Activated naive CD8-positive, alpha-beta T cell (primary cell): Measurements from ENCODE around the gene AGBL3.
A peak's percentile ranks its signal among the peaks of the same experiment; 100 is the strongest.
"Not testable (repeated sequence)": the region's sequence is repeated elsewhere in the genome, so short reads cannot be mapped to it uniquely, and the experiment has no call there.

ENCODE experiments used
- H3K27ac Mint-ChIP-seq: one replicate; pipeline ENCODE4 v1.8.0; 2021; ENCODE audit warnings: mixed read lengths
- H3K27me3 Mint-ChIP-seq: one replicate; pipeline ENCODE4 v1.8.0; 2021; ENCODE audit warnings: mixed read lengths
- H3K36me3 Mint-ChIP-seq: one replicate; pipeline ENCODE4 v1.8.0; 2021; ENCODE audit warnings: mixed read lengths
- H3K4me1 Mint-ChIP-seq: one replicate; pipeline ENCODE4 v1.8.0; 2021; ENCODE audit warnings: low read depth, mixed read lengths
- H3K4me3 Mint-ChIP-seq: one replicate; pipeline ENCODE4 v1.8.0; 2021; ENCODE audit warnings: mild to moderate bottlenecking, mixed read lengths
- H3K9me3 Mint-ChIP-seq: one replicate; pipeline ENCODE4 v1.8.0; 2021; ENCODE audit warnings: low read depth, mixed read lengths

Gene AGBL3

DNA sequence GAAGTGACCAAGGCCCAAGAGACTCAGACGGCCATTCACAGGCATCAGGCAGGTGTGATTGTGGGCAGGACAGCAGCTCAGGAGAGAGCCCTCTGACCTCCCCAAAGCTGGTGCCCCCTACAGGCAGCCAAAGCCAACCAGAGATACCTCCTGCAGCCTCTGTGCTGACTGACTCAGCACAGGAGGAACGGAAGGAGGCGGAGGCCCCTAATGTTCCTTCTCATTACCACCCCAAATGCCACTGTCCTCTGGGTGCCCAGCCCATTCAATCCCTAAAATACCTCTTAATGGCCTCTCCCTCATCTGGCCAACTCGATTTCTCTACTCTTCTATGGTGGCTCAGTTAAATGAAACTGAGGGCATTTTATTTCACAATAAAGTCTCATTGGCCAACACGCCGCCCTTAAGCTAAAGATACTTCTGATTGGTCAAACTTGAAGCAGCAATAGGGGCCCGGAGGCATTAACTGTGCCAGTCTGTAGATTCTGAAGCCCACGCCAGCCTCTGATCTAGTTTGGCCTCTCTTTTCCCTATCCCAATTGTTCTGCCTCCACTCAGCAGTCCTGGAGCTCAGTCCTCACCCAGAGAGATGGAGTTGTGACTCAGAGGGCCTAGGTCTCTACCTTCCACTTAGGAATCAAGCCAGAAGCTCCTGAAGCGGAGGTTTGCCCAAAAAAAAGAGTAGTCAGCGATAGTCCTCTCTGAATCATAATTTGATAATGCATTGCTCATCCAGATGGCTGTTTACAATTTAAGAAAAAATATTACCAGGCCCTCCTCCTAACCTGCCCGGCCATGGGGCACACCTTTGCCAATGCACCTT lies 183.0 kb downstream of the AGBL3 start:
- H3K27ac Mint-ChIP-seq: peak overlapping the region; percentile 98
- no peaks in the 10 kb centered on the region for H3K9me3 Mint-ChIP-seq
- H3K4me3 Mint-ChIP-seq: peak overlapping the region; percentile 97
- peaks cover 11% of the 10 kb centered on the region for H3K36me3 Mint-ChIP-seq
- H3K4me1 Mint-ChIP-seq: peaks cover 56% of the 10 kb centered on the region
- H3K27me3 Mint-ChIP-seq: no peaks in the 10 kb centered on the region

DNA sequence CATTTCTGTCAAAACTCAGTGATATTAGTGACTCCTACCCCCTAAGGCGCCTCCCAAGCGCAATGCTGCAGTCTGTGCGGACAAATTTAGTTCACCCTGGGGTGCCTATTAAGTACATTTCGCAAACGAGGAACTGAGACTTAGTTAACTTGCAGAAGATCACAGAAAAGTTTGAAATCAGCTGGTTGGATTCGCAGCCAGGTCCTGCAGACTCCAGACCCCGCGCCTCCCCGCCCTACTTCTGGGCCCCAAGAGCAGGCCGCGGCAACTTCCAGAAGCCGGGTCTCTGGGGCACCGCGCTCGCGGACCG lies 183.6 kb downstream of the AGBL3 start:
- Mint-ChIP-seq H3K9me3 (no peaks in the 10 kb centered on the region), H3K4me3 (peak overlapping the region; percentile 97), H3K27me3 (no peaks in the 10 kb centered on the region), H3K36me3 (peaks cover 11% of the 10 kb centered on the region), H3K27ac (peak overlapping the region; percentile 98), H3K4me1 (peaks cover 56% of the 10 kb centered on the region)

DNA sequence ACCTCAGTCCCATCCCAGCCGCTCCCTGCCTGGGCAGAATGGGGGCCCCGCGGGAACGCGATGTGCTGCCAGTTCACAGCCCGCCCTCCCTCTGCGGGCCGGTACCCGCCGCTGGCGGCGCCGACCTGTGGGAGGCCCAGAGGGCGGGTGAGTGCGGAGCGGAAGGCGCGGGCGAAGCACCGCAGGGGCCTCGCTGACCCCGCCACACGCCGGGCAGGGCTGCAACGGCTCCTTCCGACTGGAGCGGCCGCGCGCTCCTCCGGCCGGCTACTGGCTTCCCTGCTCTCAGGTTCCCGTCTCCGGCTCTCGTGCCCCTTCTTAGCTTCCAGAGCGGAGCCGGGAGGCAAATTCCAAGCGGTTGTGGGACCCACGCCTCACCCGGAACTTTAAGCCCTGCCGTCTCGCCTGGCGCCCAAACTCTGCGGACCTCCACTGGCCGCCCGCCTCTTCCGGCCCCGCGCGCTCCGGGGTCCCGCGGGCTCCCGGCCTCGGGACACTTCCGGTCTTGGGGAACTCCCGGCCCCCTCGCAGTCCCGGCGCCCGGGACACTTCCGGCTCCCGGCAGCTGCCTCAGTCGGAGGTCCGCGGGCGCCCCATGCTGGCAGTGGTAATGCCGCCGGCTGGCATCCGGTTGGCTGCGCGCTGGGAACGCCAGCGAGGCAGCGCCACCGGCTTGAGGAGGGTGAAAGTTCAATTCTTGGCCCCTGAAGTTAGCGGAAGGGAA lies 184.1 kb downstream of the AGBL3 start, which contains the start of gene CYREN:
Gene CYREN, minus strand, starts transcription at position 434 of the 724 bp plus-strand sequence. CDS start 1,785 bp downstream, outside the sequence.
- peak within 1 kb of the TSS; percentile 98 for H3K27ac Mint-ChIP-seq
- H3K4me3 Mint-ChIP-seq: peak within 1 kb of the TSS; percentile 97
- H3K4me1 Mint-ChIP-seq: peaks cover 53% of the 10 kb centered on the region
- peaks cover 9% of the 10 kb centered on the region for H3K36me3 Mint-ChIP-seq
- no peaks in the 10 kb centered on the region for H3K9me3 Mint-ChIP-seq
- H3K27me3 Mint-ChIP-seq: no peaks in the 10 kb centered on the region

DNA sequence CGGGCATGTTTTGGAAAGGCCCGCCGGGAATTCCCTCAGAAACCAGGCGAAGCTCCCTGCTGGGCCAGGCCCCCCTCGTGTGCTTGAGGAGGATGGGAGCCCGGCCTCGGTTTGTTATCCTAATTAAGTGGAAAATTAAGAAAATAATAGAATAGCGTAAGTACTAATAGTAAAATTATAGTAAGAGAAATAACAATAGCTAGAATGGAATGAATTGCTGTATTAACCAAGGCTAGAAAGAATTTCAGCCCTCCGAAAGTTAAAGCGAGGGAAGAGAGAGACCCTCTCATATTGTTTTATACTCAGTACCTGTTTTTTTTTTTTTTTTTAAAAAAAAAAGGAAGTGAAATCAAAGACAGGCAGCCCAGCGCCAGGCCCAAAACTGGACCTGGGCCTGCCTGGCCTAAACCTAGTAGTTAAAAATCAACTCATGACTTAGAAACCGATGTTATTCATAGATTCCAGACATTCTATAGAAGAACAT lies 184.7 kb downstream of the AGBL3 start:
- H3K36me3 Mint-ChIP-seq, H3K9me3 Mint-ChIP-seq, H3K27me3 Mint-ChIP-seq: not testable (repeated sequence)
- H3K27ac Mint-ChIP-seq: peak overlapping the region; percentile 95
- peaks cover 49% of the 10 kb centered on the region for H3K4me1 Mint-ChIP-seq
- peak overlapping the region; percentile 97 for H3K4me3 Mint-ChIP-seq

DNA sequence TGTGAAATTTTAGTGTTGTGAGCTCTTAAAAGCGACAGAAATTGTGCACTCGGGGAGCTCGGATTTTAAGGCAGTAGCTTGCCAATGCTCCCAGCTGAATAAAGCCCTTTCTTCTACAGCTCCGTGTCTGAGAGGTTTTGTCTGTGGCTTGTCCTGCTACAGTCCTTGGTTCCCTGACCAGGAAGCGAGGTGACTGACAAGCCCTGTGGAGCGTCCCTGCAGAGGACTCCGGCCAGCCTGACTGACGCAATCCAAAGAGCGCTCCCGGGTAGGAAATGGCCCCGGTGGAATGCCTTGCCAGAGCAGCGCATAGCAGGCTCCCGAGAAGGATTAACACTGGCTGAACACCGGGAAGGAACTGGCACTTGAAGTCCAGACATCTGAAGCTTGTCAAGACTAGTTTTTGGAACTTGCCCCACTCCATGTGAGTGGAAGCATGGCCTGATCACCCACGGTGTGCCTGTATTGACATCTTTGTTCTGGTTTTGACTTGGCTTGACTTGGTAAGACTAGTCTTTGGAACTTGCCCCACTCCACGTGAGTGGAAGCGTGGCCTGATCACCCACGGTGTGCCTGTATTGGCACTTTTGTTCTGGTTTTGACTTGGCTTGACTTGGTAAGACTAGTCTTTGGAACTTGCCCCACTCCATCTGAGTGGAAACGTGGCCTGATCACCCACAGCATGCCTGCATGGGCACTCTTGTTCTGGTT lies 185.4 kb downstream of the AGBL3 start:
- not testable (repeated sequence) for H3K27me3 Mint-ChIP-seq, H3K9me3 Mint-ChIP-seq, H3K36me3 Mint-ChIP-seq
- Mint-ChIP-seq H3K27ac (peak overlapping the region; percentile 95), H3K4me3 (peak overlapping the region; percentile 97), H3K4me1 (peaks cover 45% of the 10 kb centered on the region)

DNA sequence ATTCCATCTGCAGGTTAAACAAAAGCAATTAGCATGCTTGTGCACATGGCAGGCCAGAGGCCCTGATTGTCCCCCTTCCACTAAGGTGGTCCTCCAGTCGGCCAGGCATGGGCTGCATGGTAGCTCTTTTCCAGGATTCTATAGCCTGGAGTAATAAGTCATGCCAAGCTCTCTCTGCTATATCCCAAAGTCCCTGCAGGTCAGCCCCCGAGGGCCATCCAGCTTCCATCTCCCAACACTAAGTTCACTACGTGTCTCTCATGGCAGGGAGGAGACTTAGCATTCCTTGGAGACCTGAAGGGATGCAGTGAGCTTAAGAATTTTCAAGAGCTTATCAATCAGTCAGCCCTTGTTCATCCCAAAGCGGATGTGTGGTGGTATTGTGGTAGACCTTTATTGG lies 187.6 kb downstream of the AGBL3 start:
- peaks cover 24% of the 10 kb centered on the region for H3K4me1 Mint-ChIP-seq
- not testable (repeated sequence) for H3K27ac Mint-ChIP-seq, H3K36me3 Mint-ChIP-seq, H3K4me3 Mint-ChIP-seq, H3K27me3 Mint-ChIP-seq, H3K9me3 Mint-ChIP-seq

DNA sequence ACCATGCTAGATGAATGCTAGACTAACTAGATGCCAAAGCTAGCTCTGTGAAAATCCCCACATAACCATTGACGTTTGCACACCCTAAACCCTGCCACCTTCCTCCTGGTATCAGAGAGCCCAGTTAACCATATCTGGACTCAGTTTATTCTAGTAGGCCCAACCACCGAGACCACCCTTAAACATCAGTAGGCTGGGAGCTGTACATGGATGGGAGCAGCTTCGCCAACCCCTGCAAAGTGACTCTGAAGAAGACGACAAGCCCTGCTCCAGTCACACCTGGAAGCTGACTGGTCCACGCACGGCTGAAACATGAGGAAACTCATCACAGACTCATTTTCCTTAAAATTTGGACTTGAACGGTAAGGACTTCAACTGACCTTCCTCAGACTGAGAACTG lies 188.6 kb downstream of the AGBL3 start:
- no peaks in the 10 kb centered on the region for H3K27me3 Mint-ChIP-seq
- peaks cover 14% of the 10 kb centered on the region for H3K4me1 Mint-ChIP-seq
- peaks cover 10% of the 10 kb centered on the region for H3K36me3 Mint-ChIP-seq
- H3K9me3 Mint-ChIP-seq: no peaks in the 10 kb centered on the region
- H3K27ac Mint-ChIP-seq: no peak overlapping the region
- no peak overlapping the region for H3K4me3 Mint-ChIP-seq

DNA sequence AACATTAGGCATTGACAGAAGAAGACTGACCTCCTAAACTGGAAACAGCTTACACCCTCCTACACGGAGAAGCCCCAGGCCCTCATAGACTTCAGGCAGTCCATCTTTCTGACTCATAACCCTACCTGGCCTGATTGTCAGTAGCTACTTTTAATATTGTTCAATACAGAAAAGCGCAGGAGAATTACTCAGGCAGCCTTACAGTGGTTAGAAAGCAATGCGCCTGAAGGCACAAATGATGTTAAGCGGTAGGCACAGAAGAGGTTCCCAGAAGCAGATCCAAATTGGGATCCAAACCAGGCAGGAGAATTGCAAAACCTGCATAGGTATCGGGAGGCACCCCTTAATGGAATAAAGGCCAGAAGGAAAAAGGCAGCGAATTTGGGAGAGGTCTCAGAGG lies 189.6 kb downstream of the AGBL3 start:
- H3K27me3 Mint-ChIP-seq: no peaks in the 10 kb centered on the region
- peaks cover 6% of the 10 kb centered on the region for H3K9me3 Mint-ChIP-seq
- peaks cover 16% of the 10 kb centered on the region for H3K36me3 Mint-ChIP-seq
- H3K4me3 Mint-ChIP-seq: no peak overlapping the region
- H3K27ac Mint-ChIP-seq: no peak overlapping the region
- H3K4me1 Mint-ChIP-seq: peaks cover 11% of the 10 kb centered on the region

DNA sequence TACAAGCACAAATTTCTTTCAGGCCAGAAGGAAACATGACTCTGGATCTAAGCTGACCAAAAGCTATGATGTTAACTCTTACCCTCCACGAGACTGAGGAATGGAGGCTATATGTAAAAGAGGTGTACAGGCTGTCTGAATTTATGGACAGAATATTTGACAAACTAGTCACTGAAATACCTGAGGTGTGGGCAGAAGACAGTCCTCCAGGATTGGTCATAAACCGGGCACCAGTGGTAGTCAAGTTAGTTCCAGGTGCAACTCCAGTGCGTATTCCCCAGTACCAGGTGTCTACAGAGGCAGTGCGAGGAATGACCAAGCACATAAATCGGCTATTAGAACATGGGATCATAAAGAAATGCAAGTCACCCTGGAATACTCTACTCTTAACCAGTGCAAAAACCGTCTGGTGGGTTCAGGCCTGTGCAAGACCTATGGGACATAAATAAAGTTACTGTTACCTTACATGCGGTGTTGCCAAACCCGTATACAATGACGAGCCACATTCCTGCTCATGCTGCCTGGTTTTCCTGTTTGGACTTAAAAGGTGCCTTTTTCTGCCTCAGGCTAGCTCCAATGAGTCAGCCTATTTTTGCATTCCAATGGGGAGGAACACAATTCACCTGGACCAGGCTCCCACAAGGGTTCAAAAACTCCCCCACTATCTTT lies 190.9 kb downstream of the AGBL3 start:
- Mint-ChIP-seq H3K27ac (no peak overlapping the region), H3K9me3 (peaks cover 6% of the 10 kb centered on the region), H3K27me3 (no peaks in the 10 kb centered on the region), H3K36me3 (peaks cover 24% of the 10 kb centered on the region), H3K4me3 (no peak overlapping the region), H3K4me1 (peaks cover under 1% of the 10 kb centered on the region)

DNA sequence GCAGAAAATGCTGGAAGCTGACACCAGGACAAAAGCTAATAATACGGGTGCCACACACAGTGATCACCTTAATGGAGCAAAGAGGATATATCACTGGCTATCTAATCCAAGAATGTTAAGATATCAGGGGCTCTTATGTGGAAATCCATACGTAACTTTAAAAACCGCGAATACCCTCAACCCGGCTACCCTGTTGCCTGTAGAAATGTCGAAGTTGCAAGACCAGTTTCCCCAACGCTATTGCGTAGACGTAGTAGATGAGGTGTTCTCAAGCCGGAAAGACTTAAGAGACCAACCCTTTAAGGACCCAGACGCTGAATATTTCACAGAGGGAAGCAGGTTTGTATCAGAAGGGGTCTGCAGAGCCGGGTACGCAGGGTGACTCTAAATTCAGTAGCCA lies 192.1 kb downstream of the AGBL3 start:
- peaks cover 6% of the 10 kb centered on the region for H3K9me3 Mint-ChIP-seq
- no peaks in the 10 kb centered on the region for H3K27me3 Mint-ChIP-seq
- no peak overlapping the region for H3K4me3 Mint-ChIP-seq
- H3K36me3 Mint-ChIP-seq: peaks cover 32% of the 10 kb centered on the region
- no peak overlapping the region for H3K27ac Mint-ChIP-seq
- no peaks in the 10 kb centered on the region for H3K4me1 Mint-ChIP-seq

DNA sequence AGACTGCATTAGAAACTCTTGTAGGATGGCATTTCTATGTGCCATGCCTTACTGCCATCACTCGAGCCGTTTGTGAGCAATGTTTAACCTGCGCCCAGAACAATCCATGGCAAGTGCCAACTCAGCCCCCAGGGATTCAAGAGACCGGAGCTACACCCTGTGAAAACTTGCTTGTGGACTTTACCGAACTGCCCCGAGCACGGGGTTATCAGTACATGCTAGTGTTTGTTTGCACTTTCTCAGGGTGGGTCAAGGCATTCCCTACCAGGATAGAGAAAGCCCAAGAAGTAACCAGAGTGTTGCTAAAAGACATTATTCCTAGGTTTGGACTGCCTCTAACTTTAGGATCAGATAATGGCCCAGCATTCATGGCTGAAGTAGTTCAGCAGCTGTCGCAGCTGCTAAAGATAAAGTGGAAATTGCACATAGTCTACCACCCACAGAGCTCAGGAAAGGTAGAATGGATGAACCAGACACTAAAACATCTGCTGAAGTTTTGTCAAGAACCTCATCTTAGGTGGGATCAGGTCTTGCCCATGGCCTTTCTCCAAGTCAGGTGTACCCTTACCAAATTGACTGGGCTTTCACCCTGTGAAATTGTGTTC lies 193.1 kb downstream of the AGBL3 start:
- H3K27me3 Mint-ChIP-seq: no peaks in the 10 kb centered on the region
- H3K27ac Mint-ChIP-seq: no peak overlapping the region
- no peaks in the 10 kb centered on the region for H3K4me1 Mint-ChIP-seq
- peaks cover 11% of the 10 kb centered on the region for H3K9me3 Mint-ChIP-seq
- H3K36me3 Mint-ChIP-seq: peaks cover 43% of the 10 kb centered on the region
- no peak overlapping the region for H3K4me3 Mint-ChIP-seq

DNA sequence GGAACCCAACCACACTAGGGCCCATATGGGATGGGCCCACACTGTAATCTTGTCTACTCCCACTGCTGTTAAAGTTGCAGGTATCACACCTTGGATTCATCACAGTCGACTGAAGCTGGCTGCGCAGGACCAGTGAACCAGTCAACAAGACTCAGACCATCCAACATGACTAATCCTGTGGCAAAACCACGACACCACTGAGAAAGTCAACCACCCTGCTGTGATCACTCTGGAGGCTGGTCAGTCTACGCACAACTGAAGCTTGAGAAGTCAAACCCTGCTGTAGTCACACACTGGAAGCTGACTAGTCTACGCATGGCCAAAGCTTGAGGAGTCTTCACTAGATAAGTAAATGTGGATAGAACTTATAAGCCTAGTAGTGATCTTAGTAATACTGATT lies 193.8 kb downstream of the AGBL3 start:
- no peak overlapping the region for H3K27ac Mint-ChIP-seq

DNA sequence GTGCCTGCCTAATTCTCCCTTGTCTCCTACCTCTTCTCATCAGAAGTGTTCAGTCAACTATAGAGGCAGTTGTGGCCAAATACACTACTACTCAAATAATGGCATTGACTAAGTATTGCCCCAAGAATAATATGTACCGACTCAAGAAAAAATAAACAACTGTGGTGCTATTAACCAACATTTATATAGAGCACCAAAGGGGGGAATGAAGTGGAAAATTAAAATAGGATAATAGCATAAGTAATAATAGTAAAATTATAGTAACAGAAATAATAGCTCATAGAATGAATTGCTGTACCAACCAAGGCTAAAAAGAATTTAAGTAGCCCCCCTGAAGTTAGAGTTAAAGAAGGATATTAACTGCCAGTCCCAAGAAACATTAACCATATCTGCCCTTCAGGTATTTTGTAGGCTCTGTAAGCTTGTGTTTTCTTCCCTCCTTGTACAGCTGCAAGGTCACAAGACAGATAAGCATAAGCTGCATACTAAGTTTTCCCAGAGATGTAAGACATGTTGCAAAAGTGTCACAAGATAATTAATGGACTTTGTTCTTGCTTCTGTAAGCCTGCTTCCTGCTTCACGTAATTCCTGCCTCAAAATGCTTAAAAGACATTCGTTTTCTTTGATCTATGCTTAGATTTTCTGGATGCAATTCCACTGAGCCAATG lies 195.1 kb downstream of the AGBL3 start:
- Mint-ChIP-seq H3K4me1 (no peaks in the 10 kb centered on the region), H3K9me3 (peaks cover 11% of the 10 kb centered on the region), H3K36me3 (peaks cover 47% of the 10 kb centered on the region), H3K27me3 (no peaks in the 10 kb centered on the region), H3K4me3 (no peak overlapping the region), H3K27ac (no peak overlapping the region)

More for the DNA sequence above, 193.8 kb downstream of the AGBL3 start:
- Mint-ChIP-seq H3K27me3 (no peaks in the 10 kb centered on the region), H3K4me1 (no peaks in the 10 kb centered on the region), H3K4me3 (no peak overlapping the region), H3K9me3 (peaks cover 11% of the 10 kb centered on the region), H3K36me3 (peaks cover 45% of the 10 kb centered on the region)
